Mucosa of rectum (tissue), 2 donors: ENCODE results near the gene LYPD5.
A peak's percentile ranks its signal among the peaks of the same experiment; 100 is the strongest.
"Not testable (repeated sequence)": the region's sequence is repeated elsewhere in the genome, so short reads cannot be mapped to it uniquely, and the experiment has no call there.

ENCODE experiments used
- H3K27ac ChIP-seq, 2 donors: one replicate each; pipeline ENCODE4 v1.7.0; 2013; ENCODE audit warnings: inconsistent platforms in 2 of 2, low read depth in 2 of 2, low read length in 2 of 2
- H3K27me3 ChIP-seq, 2 donors: one replicate each; pipeline ENCODE4 v1.7.0; 2013; ENCODE audit warnings: low read length in 2 of 2; ENCODE audit not compliant: control insufficient read depth in 2 of 2, insufficient read depth in 2 of 2
- H3K36me3 ChIP-seq, 2 donors: one replicate each; pipeline ENCODE4 v1.7.0; 2013; ENCODE audit warnings: low read length in 2 of 2; ENCODE audit not compliant: control insufficient read depth in 2 of 2, insufficient read depth in 2 of 2
- H3K4me1 ChIP-seq, 2 donors: one replicate each; pipeline ENCODE4 v1.7.0; 2013; ENCODE audit warnings: low read length in 2 of 2, mild to moderate bottlenecking in 1 of 2; ENCODE audit not compliant: control insufficient read depth in 2 of 2, insufficient read depth in 2 of 2
- H3K4me3 ChIP-seq, 2 donors: one replicate each; pipeline ENCODE4 v1.7.0; 2013; ENCODE audit warnings: low read length in 2 of 2
- H3K9ac ChIP-seq, 2 donors: one replicate each; pipeline ENCODE4 v1.7.0; 2013; ENCODE audit warnings: low read length in 2 of 2, low read depth in 1 of 2, mild to moderate bottlenecking in 1 of 2
- H3K9me3 ChIP-seq, 2 donors: one replicate each; pipeline ENCODE4 v1.7.0; 2013; ENCODE audit warnings: low read length in 2 of 2; ENCODE audit not compliant: control insufficient read depth in 2 of 2
- donor health status: healthy.
- donor health status: Normal muscosa, but diverticular disease.

Gene LYPD5

DNA sequence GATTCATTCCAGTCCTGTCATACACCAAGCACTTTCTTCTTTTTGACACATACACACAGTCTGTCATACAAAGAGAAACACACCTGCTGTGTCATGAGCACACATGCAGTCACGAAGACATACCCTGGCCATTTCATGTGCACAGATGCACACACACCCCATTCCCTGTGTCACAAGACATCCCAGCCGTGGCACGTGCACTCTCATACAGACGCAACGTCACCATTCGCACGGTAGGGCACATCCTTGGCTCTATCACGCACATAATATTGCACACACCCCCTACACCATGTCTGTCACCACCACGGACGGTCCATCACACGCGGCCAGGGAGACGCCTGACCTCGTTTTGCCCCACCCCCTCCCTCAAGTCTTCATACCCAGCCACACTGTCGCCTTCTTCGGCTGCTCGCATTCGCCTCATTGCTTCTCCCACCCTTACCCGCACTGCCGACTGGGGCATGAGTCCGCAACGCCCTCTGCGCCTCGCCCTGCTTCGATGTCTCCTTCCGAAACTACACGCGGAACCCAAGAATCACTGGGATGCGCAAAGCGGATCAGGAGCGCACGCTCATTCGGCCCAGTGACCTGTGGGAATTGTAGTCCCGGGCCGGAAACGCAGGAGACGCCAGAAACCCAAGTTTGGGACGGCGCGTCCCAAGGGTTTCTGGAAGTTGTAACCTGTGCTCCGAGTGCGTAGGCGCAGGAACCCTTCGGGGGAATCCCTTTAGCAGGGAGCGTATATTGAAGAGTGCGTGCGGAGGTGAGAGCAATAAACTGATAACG is 18.0 kb upstream of the LYPD5 start:
- H3K4me3 ChIP-seq: peak overlapping the region; percentile 59 to 73
- peaks cover 10 to 14% of the 10 kb centered on the region in 2 donors for H3K27me3 ChIP-seq
- H3K27ac ChIP-seq: no peak overlapping the region
- no peaks in the 10 kb centered on the region for H3K36me3 ChIP-seq
- no peaks in the 10 kb centered on the region for H3K9me3 ChIP-seq
- peaks cover 0 to 3% of the 10 kb centered on the region in 2 donors for H3K4me1 ChIP-seq
- no peak overlapping the region for H3K9ac ChIP-seq

DNA sequence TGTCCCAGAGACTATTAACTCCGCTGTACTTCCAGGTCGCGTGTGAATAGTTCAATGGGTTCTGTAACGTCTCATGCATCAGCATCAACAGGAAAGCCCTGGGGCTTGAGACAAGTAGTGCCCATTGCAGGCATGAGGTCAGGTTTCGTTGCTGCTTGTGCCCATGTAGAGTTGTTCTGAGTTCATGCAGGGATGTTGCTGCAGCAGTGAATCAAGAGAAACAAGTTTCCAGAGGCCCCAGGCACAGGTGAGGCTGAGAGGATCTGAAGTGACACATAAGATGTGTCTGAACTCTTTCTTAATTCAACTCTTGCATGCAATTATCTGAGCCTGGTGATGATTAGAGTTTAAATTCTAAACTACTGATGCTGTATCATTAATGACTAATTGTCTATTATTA is 16.3 kb upstream of the LYPD5 start:
- peaks cover 10 to 14% of the 10 kb centered on the region in 2 donors for H3K27me3 ChIP-seq
- H3K4me1 ChIP-seq: peaks cover 0 to 3% of the 10 kb centered on the region in 2 donors
- no peak overlapping the region for H3K9ac ChIP-seq
- H3K36me3 ChIP-seq: no peaks in the 10 kb centered on the region
- no peak overlapping the region for H3K27ac ChIP-seq
- no peak overlapping the region for H3K4me3 ChIP-seq
- H3K9me3 ChIP-seq: no peaks in the 10 kb centered on the region

DNA sequence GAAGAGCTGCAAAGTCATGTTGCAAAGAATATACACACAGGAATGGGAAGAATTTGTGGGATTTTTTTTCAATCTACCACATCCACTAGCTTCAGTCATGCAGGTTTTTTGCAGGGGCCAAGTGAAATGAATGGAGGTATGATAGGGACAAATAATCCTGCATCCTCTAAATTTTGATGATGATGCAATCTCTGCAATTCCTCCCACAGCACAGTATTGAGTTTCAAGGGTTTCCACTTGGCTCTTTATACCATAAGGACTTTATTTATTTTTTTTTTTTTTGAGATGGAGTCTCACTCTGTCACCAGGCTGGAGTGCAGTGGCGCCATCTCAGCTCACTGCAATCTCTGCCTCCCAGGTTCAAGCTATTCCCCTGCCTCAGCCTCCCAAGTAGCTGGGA is 15.2 kb upstream of the LYPD5 start:
- not testable (repeated sequence) for H3K4me3 ChIP-seq, H3K27ac ChIP-seq, H3K4me1 ChIP-seq, H3K9me3 ChIP-seq, H3K9ac ChIP-seq, H3K36me3 ChIP-seq
- H3K27me3 ChIP-seq: peaks cover 10 to 14% of the 10 kb centered on the region in 2 donors

GRCh38 chr19:43814663-43815352 is 12.6 kb upstream of the LYPD5 start:
- no peak overlapping the region for H3K9ac ChIP-seq
- H3K27ac ChIP-seq: no peak overlapping the region
- no peaks in the 10 kb centered on the region for H3K9me3 ChIP-seq
- H3K4me1 ChIP-seq: no peaks in the 10 kb centered on the region
- no peaks in the 10 kb centered on the region for H3K36me3 ChIP-seq
- no peak overlapping the region for H3K4me3 ChIP-seq
- H3K27me3 ChIP-seq: peaks cover 0 to under 1% of the 10 kb centered on the region in 2 donors

DNA sequence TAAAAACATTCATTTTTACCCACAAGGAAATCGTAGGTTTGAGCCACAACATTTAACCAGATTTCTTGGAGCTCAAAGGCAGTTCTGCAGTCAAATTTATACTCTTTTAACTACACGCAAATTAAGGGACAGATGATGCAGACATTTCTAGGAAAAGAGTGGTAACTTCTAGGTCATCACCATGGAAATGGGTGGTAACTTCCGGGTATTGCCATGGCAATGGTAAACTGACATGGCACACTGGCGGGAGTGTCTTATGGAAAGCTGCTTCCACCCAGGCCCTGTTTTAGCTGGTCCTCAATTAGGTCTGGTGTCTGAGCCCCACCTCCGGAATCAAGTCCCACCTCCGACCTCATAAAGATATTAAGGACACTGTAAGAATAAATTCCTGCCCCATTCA is 10.4 kb upstream of the LYPD5 start:
- no peaks in the 10 kb centered on the region for H3K9me3 ChIP-seq
- no peaks in the 10 kb centered on the region for H3K4me1 ChIP-seq
- no peaks in the 10 kb centered on the region for H3K27me3 ChIP-seq
- H3K27ac ChIP-seq: no peak overlapping the region
- no peak overlapping the region for H3K4me3 ChIP-seq
- H3K36me3 ChIP-seq: no peaks in the 10 kb centered on the region
- H3K9ac ChIP-seq: no peak overlapping the region

DNA sequence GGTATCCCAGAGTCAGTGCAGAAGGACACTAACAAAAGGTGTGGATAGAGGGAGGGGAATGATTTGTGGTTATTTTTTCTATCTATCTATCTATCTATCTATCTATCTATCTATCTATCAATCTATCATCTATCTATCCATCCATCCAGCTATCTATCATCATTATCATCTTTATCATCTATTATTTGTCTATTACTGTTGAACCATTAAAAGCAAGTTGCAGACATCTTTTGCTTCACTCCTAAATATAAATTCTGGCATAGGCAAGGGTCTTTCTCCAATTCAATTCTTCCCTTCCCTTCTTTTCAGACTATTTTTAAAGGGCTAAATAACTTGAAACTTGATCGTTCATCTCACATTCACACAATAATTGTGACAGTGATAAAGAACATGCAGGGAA is 10.0 kb upstream of the LYPD5 start:
- Histone ChIP-seq H3K9ac (no peak overlapping the region), H3K4me1 (no peaks in the 10 kb centered on the region), H3K27me3 (no peaks in the 10 kb centered on the region), H3K9me3 (no peaks in the 10 kb centered on the region), H3K4me3 (no peak overlapping the region), H3K36me3 (no peaks in the 10 kb centered on the region), H3K27ac (no peak overlapping the region)

- H3K4me3 ChIP-seq: no peak overlapping the region
- H3K9ac ChIP-seq: no peak overlapping the region
- no peaks in the 10 kb centered on the region for H3K27me3 ChIP-seq
- H3K36me3 ChIP-seq: no peaks in the 10 kb centered on the region
- H3K4me1 ChIP-seq: no peaks in the 10 kb centered on the region
- no peaks in the 10 kb centered on the region for H3K9me3 ChIP-seq
- H3K27ac ChIP-seq: no peak overlapping the region
Measured at GRCh38 chr19:43811837-43812236, 9.6 kb upstream of the LYPD5 start.

DNA sequence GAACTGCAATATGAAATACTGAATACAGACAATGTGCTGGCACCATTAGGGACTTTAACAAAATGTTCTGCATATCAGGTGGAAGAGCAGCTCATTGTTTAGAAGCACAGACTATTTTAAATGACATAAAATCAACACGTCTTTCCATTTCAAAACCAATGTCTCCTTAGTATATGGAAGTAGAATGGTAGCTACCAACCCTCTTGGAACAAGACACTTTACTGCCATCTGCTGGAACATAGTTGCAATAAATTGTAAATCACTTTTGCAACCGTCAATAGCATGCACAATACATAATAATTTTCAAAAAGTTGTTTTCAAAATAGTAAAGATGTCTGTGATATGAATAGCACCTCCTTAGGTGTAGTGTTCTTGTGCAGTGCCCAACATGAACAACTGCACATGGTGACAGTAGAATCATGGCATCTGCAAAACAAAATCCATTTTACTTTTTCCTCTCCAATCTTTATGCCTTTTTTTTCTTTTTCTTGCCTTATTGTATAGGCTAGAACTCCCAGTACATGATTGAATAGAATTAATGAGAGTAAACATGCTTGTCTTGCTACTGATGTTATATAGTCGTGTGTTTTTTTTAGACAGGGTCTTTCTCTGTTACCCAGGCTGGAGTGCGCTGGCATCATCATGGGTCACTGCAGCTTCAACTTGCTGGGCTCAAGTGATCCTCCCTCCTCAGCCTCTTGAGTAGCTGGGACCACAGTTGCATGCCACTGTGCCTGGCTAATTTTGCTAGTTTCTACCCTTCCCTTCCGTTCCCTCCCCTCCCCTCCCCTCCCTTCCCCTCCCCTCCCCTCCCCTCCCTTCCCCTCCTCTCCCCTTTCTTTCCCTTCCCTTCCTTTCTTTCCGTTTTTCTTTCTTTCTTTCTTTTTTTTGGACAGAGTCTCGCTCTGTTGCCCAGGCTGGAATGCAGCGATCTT is 7.8 kb upstream of the LYPD5 start:
- H3K27ac ChIP-seq: no peak overlapping the region
- no peaks in the 10 kb centered on the region for H3K36me3 ChIP-seq
- no peaks in the 10 kb centered on the region for H3K4me1 ChIP-seq
- H3K4me3 ChIP-seq: no peak overlapping the region
- no peaks in the 10 kb centered on the region for H3K9me3 ChIP-seq
- no peak overlapping the region for H3K9ac ChIP-seq
- H3K27me3 ChIP-seq: no peaks in the 10 kb centered on the region

DNA sequence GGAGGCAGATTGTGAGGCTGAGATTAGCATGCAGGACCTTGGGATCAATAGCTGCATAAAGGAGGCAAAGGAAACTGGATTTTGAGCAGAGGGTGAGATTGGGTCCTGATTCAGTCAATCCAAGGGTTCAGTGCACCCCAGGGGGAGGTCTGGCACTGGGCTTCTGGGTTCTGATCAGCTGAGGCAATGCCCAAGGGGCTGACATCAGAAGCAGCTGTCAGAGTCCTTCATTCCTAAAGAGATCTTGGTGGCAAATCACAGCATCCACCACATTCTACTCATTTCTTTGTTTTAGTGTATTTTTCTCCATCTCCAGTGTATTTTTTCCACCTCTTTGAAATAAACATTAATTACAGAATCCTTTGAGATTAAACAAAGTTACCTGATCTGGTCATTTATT is 5.4 kb upstream of the LYPD5 start:
- Histone ChIP-seq H3K4me1 (no peaks in the 10 kb centered on the region), H3K27ac (no peak overlapping the region), H3K4me3 (no peak overlapping the region), H3K9ac (no peak overlapping the region), H3K36me3 (no peaks in the 10 kb centered on the region), H3K9me3 (no peaks in the 10 kb centered on the region), H3K27me3 (no peaks in the 10 kb centered on the region)

DNA sequence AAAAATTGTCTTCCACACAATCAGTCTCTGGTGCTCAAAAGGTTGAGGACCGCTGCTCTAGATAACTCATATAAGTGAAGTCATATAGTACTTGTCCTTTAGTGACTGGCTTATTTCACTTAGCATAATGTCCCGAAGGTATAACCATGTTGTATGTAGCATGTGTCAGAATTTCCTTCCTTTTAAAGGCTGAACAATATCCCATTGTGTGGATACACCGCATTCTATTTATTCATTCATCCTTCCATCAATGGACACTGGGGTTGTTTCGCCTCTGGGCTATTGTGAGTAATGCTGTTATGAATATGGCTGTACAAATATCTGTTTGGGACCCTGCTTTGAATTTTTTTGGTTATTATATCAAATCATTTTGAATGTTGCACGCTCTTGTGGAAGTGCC is 4.6 kb upstream of the LYPD5 start:
- Histone ChIP-seq H3K9me3 (no peaks in the 10 kb centered on the region), H3K9ac (no peak overlapping the region), H3K4me3 (no peak overlapping the region), H3K27ac (no peak overlapping the region), H3K36me3 (no peaks in the 10 kb centered on the region), H3K27me3 (no peaks in the 10 kb centered on the region), H3K4me1 (no peaks in the 10 kb centered on the region)
